Activated T-cell treated with anti-CD3 and anti-CD28 coated beads, Interleukin-2, amount 50 U/mL, for 72 hours (primary cell): ENCODE results near the gene MCOLN2. TPM values are rescaled to one million over a fixed set of nuclear protein-coding genes. Genes with fewer than 3 reads are reported as not detected.

Source experiments
- total RNA-seq, 2 donors: library from RNA; stranded (reverse); gene quantifications; one replicate each; pipeline ENCODE4 v1.2.3, GENCODE V29; 2022

MCOLN2 gene
- total RNA-seq, 2 donors from 2014 or later, result 57.6 to 76.3 TPM

Other genes with a start within 250 kb of the MCOLN2 start
- gene LPAR3, start 103.9 kb downstream of the MCOLN2 start, total RNA-seq, result under 1 TPM; 0.24 to 0.65 TPM
- under 1 TPM; 0.74 to 0.91 TPM for gene MCOLN3, start 51.4 kb upstream of the MCOLN2 start, total RNA-seq
- gene SYDE2, start 203.9 kb upstream of the MCOLN2 start, total RNA-seq, result 1 to 10 TPM; 3.4 to 4.3 TPM